HUES6 (cell line): ENCODE data around the gene AATK.

Source experiments
- H3K27ac ChIP-seq: 2 replicates; pipeline ENCODE4 v1.7.0; 2013; ENCODE audit warnings: low read depth, mild to moderate bottlenecking, low read length, inconsistent platforms
- H3K27me3 ChIP-seq: 2 replicates; pipeline ENCODE4 v1.6.1; 2013; ENCODE audit warnings: low read length; ENCODE audit not compliant: control insufficient read depth, insufficient read depth
- H3K36me3 ChIP-seq: 2 replicates; pipeline ENCODE4 v1.6.1; 2013; ENCODE audit warnings: low read length; ENCODE audit not compliant: control insufficient read depth, insufficient read depth
- H3K4me1 ChIP-seq: 2 replicates; pipeline ENCODE4 v1.6.1; 2013; ENCODE audit warnings: low read length; ENCODE audit not compliant: control insufficient read depth, insufficient read depth
- H3K4me3 ChIP-seq: 2 replicates; pipeline ENCODE4 v1.5.1; 2013; ENCODE audit warnings: low read depth, low read length
- H3K9ac ChIP-seq: one replicate; pipeline ENCODE4 v1.6.1; 2013; ENCODE audit warnings: mild to moderate bottlenecking, low read length
- H3K9me3 ChIP-seq: 2 replicates; pipeline ENCODE4 v1.6.1; 2013; ENCODE audit warnings: low read depth, low read length; ENCODE audit not compliant: control insufficient read depth, insufficient read depth

Gene AATK

GRCh38 chr17:81203136-81203535 lies 37.1 kb upstream of the AATK start:
- H3K36me3 ChIP-seq = peaks cover 38% of the 10 kb centered on the region
- H3K9ac ChIP-seq = no peak overlapping the region
- no peaks in the 10 kb centered on the region; the same call in 1 of the 2 replicates for H3K4me1 ChIP-seq

DNA sequence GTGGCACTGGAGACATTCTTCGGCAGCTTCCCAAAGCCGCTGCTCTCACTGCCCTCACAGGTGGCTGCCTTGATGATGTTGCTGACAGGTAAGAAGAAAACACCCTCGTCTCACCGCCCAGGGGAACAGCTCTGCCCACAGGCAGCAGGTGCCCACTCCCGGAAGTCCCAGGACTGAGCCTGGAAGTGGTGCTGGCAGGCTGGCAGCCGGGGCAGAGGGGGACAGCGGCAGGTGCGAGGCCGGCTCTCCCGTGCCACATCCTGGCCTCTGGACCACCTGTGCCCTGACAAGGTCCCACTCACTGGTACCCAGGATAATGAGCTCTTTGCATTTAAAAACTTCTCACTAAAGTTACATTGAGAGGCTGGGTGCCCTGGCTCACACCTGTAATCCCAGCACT lies 36.3 kb upstream of the AATK start:
- Histone ChIP-seq H3K27me3 (no peaks in the 10 kb centered on the region), H3K9me3 (no peaks in the 10 kb centered on the region), H3K4me1 (no peaks in the 10 kb centered on the region; the same call in 1 of the 2 replicates), H3K36me3 (peaks cover 39% of the 10 kb centered on the region), H3K27ac (no peak overlapping the region), H3K4me3 (no peak overlapping the region), H3K9ac (no peak overlapping the region)

More at GRCh38 chr17:81203136-81203535, 37.1 kb upstream of the AATK start:
- no peaks in the 10 kb centered on the region for H3K27me3 ChIP-seq
- no peaks in the 10 kb centered on the region for H3K9me3 ChIP-seq
- H3K4me3 ChIP-seq = no peak overlapping the region
- no peak overlapping the region for H3K27ac ChIP-seq

GRCh38 chr17:81200695-81201580 lies 34.9 kb upstream of the AATK start:
- H3K9me3 ChIP-seq = no peaks in the 10 kb centered on the region
- H3K9ac ChIP-seq = no peak overlapping the region
- H3K27ac ChIP-seq = peak overlapping the region; percentile 11; the same call in 1 of the 2 replicates
- no peaks in the 10 kb centered on the region; the same call in 1 of the 2 replicates for H3K4me1 ChIP-seq
- H3K27me3 ChIP-seq = no peaks in the 10 kb centered on the region
- H3K36me3 ChIP-seq = peaks cover 46% of the 10 kb centered on the region
- no peak overlapping the region for H3K4me3 ChIP-seq

DNA sequence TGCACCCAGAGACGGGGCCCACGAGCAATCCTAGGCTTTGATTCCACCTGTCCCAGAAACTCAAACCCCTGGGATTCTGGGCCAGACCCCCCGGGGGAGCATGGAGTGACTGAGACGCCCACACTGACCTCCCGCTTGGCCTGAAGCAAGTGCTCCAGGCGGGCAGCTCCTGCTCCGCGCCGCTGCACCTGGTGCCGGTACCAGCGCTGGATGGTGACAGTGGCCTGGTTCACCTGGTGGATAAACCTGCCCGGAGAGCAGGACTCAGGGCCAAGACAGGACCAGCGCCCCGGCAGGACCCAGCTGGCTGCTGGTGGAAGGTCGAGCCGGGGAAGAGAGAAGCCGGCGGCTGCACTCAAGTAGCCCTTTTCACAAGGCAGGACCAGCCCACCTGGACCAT lies 34.2 kb upstream of the AATK start:
- H3K9me3 ChIP-seq = no peaks in the 10 kb centered on the region
- H3K9ac ChIP-seq = no peak overlapping the region
- H3K27me3 ChIP-seq = no peaks in the 10 kb centered on the region
- peaks cover 53% of the 10 kb centered on the region for H3K36me3 ChIP-seq
- H3K27ac ChIP-seq = peak overlapping the region; percentile 11; the same call in 1 of the 2 replicates
- H3K4me3 ChIP-seq = no peak overlapping the region
- H3K4me1 ChIP-seq = no peaks in the 10 kb centered on the region; the same call in 1 of the 2 replicates

GRCh38 chr17:81199482-81199830 lies 33.4 kb upstream of the AATK start:
- Histone ChIP-seq H3K9ac (no peak overlapping the region), H3K9me3 (no peaks in the 10 kb centered on the region), H3K4me1 (no peaks in the 10 kb centered on the region; the same call in 1 of the 2 replicates), H3K27ac (no peak overlapping the region), H3K36me3 (peaks cover 59% of the 10 kb centered on the region), H3K4me3 (no peak overlapping the region), H3K27me3 (no peaks in the 10 kb centered on the region)

DNA sequence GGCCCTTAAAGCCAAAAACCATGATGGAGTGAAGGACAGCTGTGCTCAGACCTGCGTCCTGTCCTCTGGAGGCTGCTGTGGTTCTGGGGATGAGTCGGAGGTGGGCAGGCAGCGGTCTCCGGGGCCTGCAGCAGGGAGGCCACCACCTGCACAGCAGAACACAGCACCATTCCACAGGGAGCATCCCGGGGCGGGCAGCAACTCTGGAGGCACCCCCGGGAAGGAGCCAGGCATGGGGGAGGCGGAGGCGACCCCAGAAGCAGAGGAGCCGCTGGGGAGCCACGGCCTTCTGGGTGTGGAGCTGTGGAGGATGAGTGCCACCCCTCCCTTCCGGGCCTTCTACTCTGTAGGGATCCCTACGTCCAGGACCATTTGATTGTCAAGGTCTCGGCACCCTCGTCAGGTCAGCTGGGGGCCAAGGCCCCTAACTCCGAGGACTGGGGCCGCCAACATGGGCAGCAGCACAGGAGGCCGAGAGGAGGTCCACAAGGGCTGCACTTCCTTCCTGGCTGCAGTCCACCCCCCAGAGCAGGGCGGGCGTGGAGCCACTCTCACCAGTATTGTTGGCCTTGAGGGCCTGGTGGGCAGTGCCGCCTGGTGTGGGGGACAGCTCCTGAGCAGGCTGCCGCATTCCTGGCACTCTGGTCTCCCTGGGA lies 32.9 kb upstream of the AATK start:
- Histone ChIP-seq H3K9ac (no peak overlapping the region), H3K9me3 (no peaks in the 10 kb centered on the region), H3K4me1 (no peaks in the 10 kb centered on the region; the same call in 1 of the 2 replicates), H3K27me3 (no peaks in the 10 kb centered on the region), H3K36me3 (peaks cover 62% of the 10 kb centered on the region), H3K27ac (no peak overlapping the region), H3K4me3 (no peak overlapping the region)

DNA sequence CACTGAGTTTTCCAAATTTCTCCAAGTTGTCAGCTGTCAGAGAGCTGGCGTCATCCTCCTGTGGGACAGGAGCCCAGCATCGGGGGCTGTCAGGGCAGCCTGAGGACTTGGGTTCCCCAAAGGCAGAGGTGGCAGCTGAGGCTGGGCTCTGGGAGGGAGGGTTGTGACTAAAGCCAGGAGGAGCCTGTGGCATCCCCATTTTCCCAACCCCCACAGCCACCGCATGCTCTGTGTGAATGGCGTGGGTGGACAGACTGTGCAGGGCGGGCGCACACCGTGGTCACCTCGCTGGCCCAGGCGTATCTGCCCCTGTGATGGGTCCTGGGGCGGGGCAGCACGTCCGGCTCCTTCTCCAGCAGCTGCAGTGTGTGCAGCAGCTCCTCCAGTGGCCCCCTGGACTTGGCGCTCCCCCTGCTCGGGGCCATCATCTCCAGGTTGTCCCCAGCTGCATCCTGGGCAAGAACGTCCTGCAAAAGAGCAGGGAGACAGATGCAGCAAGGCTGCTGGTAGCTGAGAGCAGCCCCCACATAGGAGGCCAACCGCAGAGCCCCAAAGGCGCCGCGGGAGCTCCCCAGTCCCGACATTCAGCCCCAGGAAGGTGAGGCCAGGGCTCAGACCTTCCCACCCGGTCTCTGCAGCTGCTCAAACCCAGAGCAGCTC lies 31.9 kb upstream of the AATK start:
- Histone ChIP-seq H3K36me3 (peaks cover 58% of the 10 kb centered on the region), H3K9me3 (no peaks in the 10 kb centered on the region), H3K4me3 (no peak overlapping the region), H3K4me1 (no peaks in the 10 kb centered on the region; the same call in 1 of the 2 replicates), H3K27me3 (no peaks in the 10 kb centered on the region), H3K27ac (no peak overlapping the region), H3K9ac (no peak overlapping the region)

DNA sequence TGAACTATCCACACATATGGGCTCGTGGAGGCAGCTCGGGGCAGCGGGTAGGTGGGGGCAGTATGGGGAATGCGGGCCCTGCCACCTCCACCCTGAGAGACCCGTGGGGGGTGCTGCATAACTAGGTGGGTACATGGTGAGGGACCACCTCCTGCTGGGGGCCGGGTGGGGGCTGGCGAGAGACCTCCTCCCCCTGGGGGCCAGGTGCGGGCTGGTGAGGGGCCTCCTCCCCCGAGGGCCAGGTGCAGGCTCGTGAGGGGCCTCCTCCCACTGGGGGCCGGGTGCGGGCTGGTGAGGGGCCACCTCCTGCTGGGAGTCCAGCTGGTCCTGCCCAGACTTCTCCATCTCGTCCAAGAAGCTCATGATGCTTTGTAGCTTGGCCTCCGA lies 31.4 kb upstream of the AATK start:
- Histone ChIP-seq H3K9me3 (no peaks in the 10 kb centered on the region), H3K27ac (no peak overlapping the region), H3K9ac (no peak overlapping the region), H3K4me1 (no peaks in the 10 kb centered on the region; the same call in 1 of the 2 replicates), H3K27me3 (no peaks in the 10 kb centered on the region), H3K4me3 (no peak overlapping the region), H3K36me3 (peaks cover 58% of the 10 kb centered on the region)

GRCh38 chr17:81196505-81197408 lies 30.7 kb upstream of the AATK start:
- no peak overlapping the region for H3K9ac ChIP-seq
- no peaks in the 10 kb centered on the region; the same call in 1 of the 2 replicates for H3K4me1 ChIP-seq
- H3K36me3 ChIP-seq = peaks cover 56% of the 10 kb centered on the region
- no peak overlapping the region for H3K27ac ChIP-seq
- no peaks in the 10 kb centered on the region for H3K27me3 ChIP-seq
- no peaks in the 10 kb centered on the region for H3K9me3 ChIP-seq
- H3K4me3 ChIP-seq = no peak overlapping the region

DNA sequence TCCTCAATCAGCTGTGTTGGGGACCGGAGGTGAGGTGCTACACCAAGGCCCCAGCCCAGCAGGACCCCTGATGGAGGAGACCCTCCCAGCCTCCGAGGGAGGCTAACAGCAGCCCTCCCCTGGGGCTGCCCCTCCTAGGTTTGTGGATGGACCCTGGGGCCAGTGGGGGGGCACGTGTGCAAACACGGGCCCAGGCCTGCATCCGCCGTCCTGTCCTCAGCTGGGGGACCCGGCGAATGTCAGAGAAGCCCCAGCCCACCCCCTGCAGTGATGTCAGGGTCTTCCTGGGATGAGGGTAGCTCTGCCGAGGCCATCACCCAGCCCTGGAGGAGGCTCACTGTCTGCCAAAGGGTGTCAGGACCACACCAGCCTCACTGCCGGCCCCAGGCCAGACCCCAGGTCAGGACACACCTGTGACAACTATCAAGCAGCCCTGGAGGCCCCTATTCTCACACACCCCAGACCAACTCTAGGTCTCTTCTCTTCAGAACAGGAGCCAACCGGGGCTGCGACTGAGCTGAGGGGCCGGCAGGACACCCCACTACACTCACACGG lies 30.0 kb upstream of the AATK start:
- Histone ChIP-seq H3K9ac (no peak overlapping the region), H3K36me3 (peaks cover 62% of the 10 kb centered on the region), H3K27ac (no peak overlapping the region), H3K9me3 (no peaks in the 10 kb centered on the region), H3K27me3 (no peaks in the 10 kb centered on the region), H3K4me1 (no peaks in the 10 kb centered on the region; the same call in 1 of the 2 replicates), H3K4me3 (no peak overlapping the region)
